ENCODE results near the gene NELL1. TPM values are rescaled to one million over a fixed set of nuclear protein-coding genes. Genes with fewer than 3 reads are reported as not detected.

NELL1 gene
- total RNA-seq, 2 experiments from 2014 or later: not detected

GRCh38 chr11:21160140-21160539 lies 490.8 kb downstream of the NELL1 start:
- CTCF ChIA-PET: no interaction called here
- Mint-ChIP-seq H3K27ac (no peak overlapping the region), H3K4me3 (no peak overlapping the region), H3K27me3 (no peaks in the 10 kb centered on the region), H3K4me1 (no peaks in the 10 kb centered on the region), H3K9me3 (ENCODE audit: low read depth) (no peaks in the 10 kb centered on the region), H3K36me3 (no peaks in the 10 kb centered on the region)
- DNase-seq: no peak
- no peak for ATAC-seq

GRCh38 chr11:21169639-21170038 lies 500.3 kb downstream of the NELL1 start:
- ATAC-seq (no peak), DNase-seq (no peak)
- Mint-ChIP-seq H3K36me3 (no peaks in the 10 kb centered on the region), H3K4me1 (no peaks in the 10 kb centered on the region), H3K9me3 (ENCODE audit: low read depth) (peaks cover 3% of the 10 kb centered on the region), H3K27me3 (no peaks in the 10 kb centered on the region), H3K27ac (no peak overlapping the region), H3K4me3 (no peak overlapping the region)
- CTCF ChIA-PET: no interaction called here

- Mint-ChIP-seq H3K27ac (no peak overlapping the region), H3K36me3 (no peaks in the 10 kb centered on the region), H3K9me3 (ENCODE audit: low read depth) (peaks cover 4% of the 10 kb centered on the region), H3K4me3 (no peak overlapping the region), H3K27me3 (no peaks in the 10 kb centered on the region), H3K4me1 (no peaks in the 10 kb centered on the region)
- ATAC-seq: no peak
- CTCF ChIA-PET: no interaction called here
- no peak for DNase-seq
Measured at GRCh38 chr11:21173476-21173875, 504.1 kb downstream of the NELL1 start.

GRCh38 chr11:21174781-21175180 lies 505.4 kb downstream of the NELL1 start:
- no peaks in the 10 kb centered on the region for H3K36me3 Mint-ChIP-seq

GRCh38 chr11:21177379-21177778 lies 508.0 kb downstream of the NELL1 start:
- Mint-ChIP-seq H3K9me3 (ENCODE audit: low read depth) (peaks cover 4% of the 10 kb centered on the region), H3K36me3 (no peaks in the 10 kb centered on the region), H3K4me1 (no peaks in the 10 kb centered on the region), H3K27ac (no peak overlapping the region), H3K4me3 (no peak overlapping the region), H3K27me3 (no peaks in the 10 kb centered on the region)
- CTCF ChIA-PET: no interaction called here
- DNase-seq: no peak
- no peak for ATAC-seq

More at GRCh38 chr11:21174781-21175180, 505.4 kb downstream of the NELL1 start:
- Mint-ChIP-seq H3K27me3 (no peaks in the 10 kb centered on the region), H3K9me3 (ENCODE audit: low read depth) (peaks cover 4% of the 10 kb centered on the region), H3K4me1 (no peaks in the 10 kb centered on the region), H3K27ac (no peak overlapping the region), H3K4me3 (no peak overlapping the region)
- CTCF ChIA-PET: no interaction called here
- no peak for ATAC-seq
- no peak for DNase-seq

- no peaks in the 10 kb centered on the region for H3K36me3 Mint-ChIP-seq
- H3K27me3 Mint-ChIP-seq: no peaks in the 10 kb centered on the region
- DNase-seq: no peak
- H3K27ac Mint-ChIP-seq: no peak overlapping the region
- CTCF ChIA-PET: no interaction called here
- no peaks in the 10 kb centered on the region for H3K4me1 Mint-ChIP-seq
- peaks cover 2% of the 10 kb centered on the region for H3K9me3 Mint-ChIP-seq (ENCODE audit: low read depth)
- H3K4me3 Mint-ChIP-seq: no peak overlapping the region
- ATAC-seq: no peak
Measured at GRCh38 chr11:21179770-21180169, 510.4 kb downstream of the NELL1 start.

GRCh38 chr11:21180182-21180581 lies 510.8 kb downstream of the NELL1 start:
- no peak for DNase-seq
- no peaks in the 10 kb centered on the region for H3K4me1 Mint-ChIP-seq
- no peaks in the 10 kb centered on the region for H3K27me3 Mint-ChIP-seq
- peaks cover 4% of the 10 kb centered on the region for H3K9me3 Mint-ChIP-seq (ENCODE audit: low read depth)
- H3K4me3 Mint-ChIP-seq: no peak overlapping the region
- CTCF ChIA-PET: no interaction called here
- no peak for ATAC-seq
- H3K27ac Mint-ChIP-seq: no peak overlapping the region
- H3K36me3 Mint-ChIP-seq: no peaks in the 10 kb centered on the region

GRCh38 chr11:21185959-21186358 lies 516.6 kb downstream of the NELL1 start:
- Mint-ChIP-seq H3K9me3 (ENCODE audit: low read depth) (peaks cover 5% of the 10 kb centered on the region), H3K36me3 (no peaks in the 10 kb centered on the region)

GRCh38 chr11:21190181-21190580 lies 520.8 kb downstream of the NELL1 start:
- CTCF ChIA-PET: no interaction called here
- H3K9me3 Mint-ChIP-seq (ENCODE audit: low read depth): peaks cover 5% of the 10 kb centered on the region
- no peaks in the 10 kb centered on the region for H3K4me1 Mint-ChIP-seq
- DNase-seq (no peak), ATAC-seq (no peak)
- no peaks in the 10 kb centered on the region for H3K27me3 Mint-ChIP-seq
- no peak overlapping the region for H3K4me3 Mint-ChIP-seq
- H3K36me3 Mint-ChIP-seq: no peaks in the 10 kb centered on the region
- no peak overlapping the region for H3K27ac Mint-ChIP-seq

More at GRCh38 chr11:21185959-21186358, 516.6 kb downstream of the NELL1 start:
- no peak for ATAC-seq
- CTCF ChIA-PET: no interaction called here
- Mint-ChIP-seq H3K4me3 (no peak overlapping the region), H3K4me1 (no peaks in the 10 kb centered on the region), H3K27ac (no peak overlapping the region), H3K27me3 (no peaks in the 10 kb centered on the region)
- DNase-seq: no peak

GRCh38 chr11:21195995-21196394 lies 526.6 kb downstream of the NELL1 start:
- CTCF ChIA-PET: no interaction called here
- Mint-ChIP-seq H3K27me3 (no peaks in the 10 kb centered on the region), H3K4me3 (no peak overlapping the region), H3K36me3 (no peaks in the 10 kb centered on the region), H3K4me1 (no peaks in the 10 kb centered on the region), H3K9me3 (ENCODE audit: low read depth) (peaks cover 6% of the 10 kb centered on the region), H3K27ac (no peak overlapping the region)
- ATAC-seq (no peak), DNase-seq (no peak)

- CTCF ChIA-PET: no interaction called here
- Mint-ChIP-seq H3K4me3 (no peak overlapping the region), H3K36me3 (no peaks in the 10 kb centered on the region), H3K9me3 (ENCODE audit: low read depth) (peaks cover 6% of the 10 kb centered on the region), H3K27me3 (no peaks in the 10 kb centered on the region), H3K4me1 (no peaks in the 10 kb centered on the region), H3K27ac (no peak overlapping the region)
- DNase-seq (no peak), ATAC-seq (no peak)
Measured at GRCh38 chr11:21198498-21198897, 529.1 kb downstream of the NELL1 start.

- ATAC-seq: no peak
- H3K36me3 Mint-ChIP-seq: no peaks in the 10 kb centered on the region
- H3K4me3 Mint-ChIP-seq: no peak overlapping the region
- CTCF ChIA-PET: no interaction called here
- H3K4me1 Mint-ChIP-seq: no peaks in the 10 kb centered on the region
- no peaks in the 10 kb centered on the region for H3K27me3 Mint-ChIP-seq
- no peak overlapping the region for H3K27ac Mint-ChIP-seq
- DNase-seq: no peak
- peaks cover 2% of the 10 kb centered on the region for H3K9me3 Mint-ChIP-seq (ENCODE audit: low read depth)
Measured at GRCh38 chr11:21205205-21205604, 535.8 kb downstream of the NELL1 start.

GRCh38 chr11:21225860-21226259 lies 556.5 kb downstream of the NELL1 start:
- no peak for ATAC-seq
- Mint-ChIP-seq H3K4me3 (no peak overlapping the region), H3K27ac (no peak overlapping the region), H3K27me3 (no peaks in the 10 kb centered on the region), H3K4me1 (no peaks in the 10 kb centered on the region), H3K9me3 (ENCODE audit: low read depth) (peaks cover 13% of the 10 kb centered on the region), H3K36me3 (no peaks in the 10 kb centered on the region)
- DNase-seq: no peak
- CTCF ChIA-PET: no interaction called here

GRCh38 chr11:21229224-21229623 lies 559.8 kb downstream of the NELL1 start:
- ATAC-seq: no peak
- H3K27ac Mint-ChIP-seq: no peak overlapping the region
- no peaks in the 10 kb centered on the region for H3K4me1 Mint-ChIP-seq
- H3K4me3 Mint-ChIP-seq: no peak overlapping the region
- no peaks in the 10 kb centered on the region for H3K36me3 Mint-ChIP-seq
- CTCF ChIA-PET: no interaction called here
- H3K27me3 Mint-ChIP-seq: no peaks in the 10 kb centered on the region
- H3K9me3 Mint-ChIP-seq (ENCODE audit: low read depth): peaks cover 13% of the 10 kb centered on the region
- DNase-seq: no peak

- Mint-ChIP-seq H3K4me3 (no peak overlapping the region), H3K4me1 (no peaks in the 10 kb centered on the region), H3K36me3 (no peaks in the 10 kb centered on the region), H3K27ac (no peak overlapping the region), H3K27me3 (no peaks in the 10 kb centered on the region), H3K9me3 (ENCODE audit: low read depth) (peaks cover 6% of the 10 kb centered on the region)
- CTCF ChIA-PET: no interaction called here
- DNase-seq: no peak
- ATAC-seq: no peak
Measured at GRCh38 chr11:21250196-21250595, 580.8 kb downstream of the NELL1 start.
